ENCODE measurements around the gene CD274.
"Not testable (repeated sequence)": the region's sequence is repeated elsewhere in the genome, so short reads cannot be mapped to it uniquely, and the experiment has no call there.

DNA sequence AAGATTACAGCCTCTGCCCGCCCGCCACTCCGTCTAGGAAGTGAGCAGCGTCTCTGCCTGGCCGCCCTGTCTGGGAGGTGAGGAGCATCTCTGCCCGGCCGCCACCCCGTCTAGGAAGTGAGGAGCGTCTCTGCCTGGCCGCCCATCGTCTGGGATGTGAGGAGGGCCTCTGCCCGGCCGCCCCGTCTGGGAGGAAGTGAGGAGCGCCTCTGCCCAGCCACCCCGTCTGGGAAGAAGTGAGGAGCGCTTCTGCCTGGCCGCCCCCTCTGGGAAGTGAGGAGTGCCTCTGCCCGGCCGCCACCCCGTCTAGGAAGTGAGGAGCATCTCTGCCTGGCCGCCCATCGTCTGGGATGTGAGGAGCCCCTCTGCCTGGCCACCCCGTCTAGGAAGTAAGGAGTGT, 17.5 kb upstream of the CD274 start:
- TF ChIP-seq, protein P1, sequence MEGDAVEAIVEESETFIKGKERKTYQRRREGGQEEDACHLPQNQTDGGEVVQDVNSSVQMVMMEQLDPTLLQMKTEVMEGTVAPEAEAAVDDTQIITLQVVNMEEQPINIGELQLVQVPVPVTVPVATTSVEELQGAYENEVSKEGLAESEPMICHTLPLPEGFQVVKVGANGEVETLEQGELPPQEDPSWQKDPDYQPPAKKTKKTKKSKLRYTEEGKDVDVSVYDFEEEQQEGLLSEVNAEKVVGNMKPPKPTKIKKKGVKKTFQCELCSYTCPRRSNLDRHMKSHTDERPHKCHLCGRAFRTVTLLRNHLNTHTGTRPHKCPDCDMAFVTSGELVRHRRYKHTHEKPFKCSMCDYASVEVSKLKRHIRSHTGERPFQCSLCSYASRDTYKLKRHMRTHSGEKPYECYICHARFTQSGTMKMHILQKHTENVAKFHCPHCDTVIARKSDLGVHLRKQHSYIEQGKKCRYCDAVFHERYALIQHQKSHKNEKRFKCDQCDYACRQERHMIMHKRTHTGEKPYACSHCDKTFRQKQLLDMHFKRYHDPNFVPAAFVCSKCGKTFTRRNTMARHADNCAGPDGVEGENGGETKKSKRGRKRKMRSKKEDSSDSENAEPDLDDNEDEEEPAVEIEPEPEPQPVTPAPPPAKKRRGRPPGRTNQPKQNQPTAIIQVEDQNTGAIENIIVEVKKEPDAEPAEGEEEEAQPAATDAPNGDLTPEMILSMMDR (IDR thresholded peaks at IDR 0.05; ENCODE audit: low read length): not testable (repeated sequence)
- not testable (repeated sequence) for TF ChIP-seq EZH2 (optimal IDR thresholded peaks at IDR 0.05; ENCODE audit: low read depth, low read length)

Data from MM.1S (cell line).